ENCODE data around the gene OR2D3.

OR2D3 gene

DNA sequence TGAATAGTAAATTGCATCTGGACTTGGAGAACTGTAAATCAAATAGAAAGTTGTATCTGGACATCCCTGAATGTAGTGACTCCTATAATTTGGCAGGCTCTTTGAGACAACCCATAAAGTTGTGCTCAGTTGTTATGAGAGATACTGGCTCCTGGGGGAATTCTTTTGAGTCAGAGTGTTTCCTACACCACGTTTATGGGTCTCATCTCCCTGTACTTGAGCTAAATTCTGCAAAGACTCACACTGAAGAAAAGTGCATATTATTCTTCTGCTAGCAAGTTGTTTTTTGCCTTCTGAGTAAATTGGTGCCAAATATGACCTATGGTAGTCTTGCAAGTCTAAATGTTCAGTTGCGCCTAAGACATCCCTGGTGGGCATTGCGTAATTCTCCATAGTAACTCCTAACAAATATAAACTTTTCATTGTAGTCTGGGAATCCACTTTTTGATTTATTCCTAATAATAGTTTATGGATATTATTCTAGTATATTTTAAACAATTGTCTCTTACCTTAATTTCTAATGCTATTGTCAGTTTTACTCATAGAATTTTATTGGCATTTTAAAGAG lies 10.4 kb downstream of the OR2D3 start:
- Histone ChIP-seq H3F3A (ENCODE audit: insufficient read depth) (no peaks in the 10 kb centered on the region), H3K36me3 (ENCODE audit: low read length) (no peaks in the 10 kb centered on the region), H3K9me3 (ENCODE audit: insufficient read depth, low read length) (no peaks in the 10 kb centered on the region), H2AFZ (ENCODE audit: low read depth, low read length, severe bottlenecking) (no peak overlapping the region), H3K9me2 (replicated peaks; ENCODE audit: insufficient read depth, low read length) (no peaks in the 10 kb centered on the region), H3K4me3 (ENCODE audit: insufficient read depth, low read length, poor library complexity, severe bottlenecking) (no peak overlapping the region), H3K79me2 (ENCODE audit: insufficient read depth, low read length) (no peaks in the 10 kb centered on the region), H3K27ac (ENCODE audit: low read depth, low read length) (no peak overlapping the region), H3K27me3 (ENCODE audit: low read length) (no peaks in the 10 kb centered on the region), H3K4me2 (ENCODE audit: low read depth, low read length, poor library complexity, severe bottlenecking) (no peak overlapping the region), H3K9ac (ENCODE audit: low read length) (no peak overlapping the region), H4K20me1 (ENCODE audit: low read depth, low read length) (no peaks in the 10 kb centered on the region)
- TF ChIP-seq, protein P1, sequence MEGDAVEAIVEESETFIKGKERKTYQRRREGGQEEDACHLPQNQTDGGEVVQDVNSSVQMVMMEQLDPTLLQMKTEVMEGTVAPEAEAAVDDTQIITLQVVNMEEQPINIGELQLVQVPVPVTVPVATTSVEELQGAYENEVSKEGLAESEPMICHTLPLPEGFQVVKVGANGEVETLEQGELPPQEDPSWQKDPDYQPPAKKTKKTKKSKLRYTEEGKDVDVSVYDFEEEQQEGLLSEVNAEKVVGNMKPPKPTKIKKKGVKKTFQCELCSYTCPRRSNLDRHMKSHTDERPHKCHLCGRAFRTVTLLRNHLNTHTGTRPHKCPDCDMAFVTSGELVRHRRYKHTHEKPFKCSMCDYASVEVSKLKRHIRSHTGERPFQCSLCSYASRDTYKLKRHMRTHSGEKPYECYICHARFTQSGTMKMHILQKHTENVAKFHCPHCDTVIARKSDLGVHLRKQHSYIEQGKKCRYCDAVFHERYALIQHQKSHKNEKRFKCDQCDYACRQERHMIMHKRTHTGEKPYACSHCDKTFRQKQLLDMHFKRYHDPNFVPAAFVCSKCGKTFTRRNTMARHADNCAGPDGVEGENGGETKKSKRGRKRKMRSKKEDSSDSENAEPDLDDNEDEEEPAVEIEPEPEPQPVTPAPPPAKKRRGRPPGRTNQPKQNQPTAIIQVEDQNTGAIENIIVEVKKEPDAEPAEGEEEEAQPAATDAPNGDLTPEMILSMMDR (IDR thresholded peaks at IDR 0.05; ENCODE audit: insufficient read depth, low read length, poor library complexity, severe bottlenecking) = no peak
- TF ChIP-seq EZH2phosphoT487 (conservative IDR thresholded peaks at IDR 0.05; ENCODE audit: low read length) = no peak

- H3K9me2 ChIP-seq (replicated peaks; ENCODE audit: insufficient read depth, low read length) = no peaks in the 10 kb centered on the region
- H3K36me3 ChIP-seq (ENCODE audit: low read length) = no peaks in the 10 kb centered on the region
- no peaks in the 10 kb centered on the region for H4K20me1 ChIP-seq (ENCODE audit: low read depth, low read length)
- no peak overlapping the region for H3K4me2 ChIP-seq (ENCODE audit: low read depth, low read length, poor library complexity, severe bottlenecking)
- no peak overlapping the region for H3K27ac ChIP-seq (ENCODE audit: low read depth, low read length)
- no peaks in the 10 kb centered on the region for H3F3A ChIP-seq (ENCODE audit: insufficient read depth)
- H3K79me2 ChIP-seq (ENCODE audit: insufficient read depth, low read length) = no peaks in the 10 kb centered on the region
- no peak overlapping the region for H3K9ac ChIP-seq (ENCODE audit: low read length)
- TF ChIP-seq, protein P1 (IDR thresholded peaks at IDR 0.05; ENCODE audit: insufficient read depth, low read length, poor library complexity, severe bottlenecking) = no peak
- TF ChIP-seq EZH2phosphoT487 (conservative IDR thresholded peaks at IDR 0.05; ENCODE audit: low read length) = no peak
- H3K4me3 ChIP-seq (ENCODE audit: insufficient read depth, low read length, poor library complexity, severe bottlenecking) = no peak overlapping the region
- H3K27me3 ChIP-seq (ENCODE audit: low read length) = no peaks in the 10 kb centered on the region
- H2AFZ ChIP-seq (ENCODE audit: low read depth, low read length, severe bottlenecking) = no peak overlapping the region
- H3K9me3 ChIP-seq (ENCODE audit: insufficient read depth, low read length) = no peaks in the 10 kb centered on the region
Observed at GRCh38 chr11:6932145-6932544, 11.3 kb downstream of the OR2D3 start.

DNA sequence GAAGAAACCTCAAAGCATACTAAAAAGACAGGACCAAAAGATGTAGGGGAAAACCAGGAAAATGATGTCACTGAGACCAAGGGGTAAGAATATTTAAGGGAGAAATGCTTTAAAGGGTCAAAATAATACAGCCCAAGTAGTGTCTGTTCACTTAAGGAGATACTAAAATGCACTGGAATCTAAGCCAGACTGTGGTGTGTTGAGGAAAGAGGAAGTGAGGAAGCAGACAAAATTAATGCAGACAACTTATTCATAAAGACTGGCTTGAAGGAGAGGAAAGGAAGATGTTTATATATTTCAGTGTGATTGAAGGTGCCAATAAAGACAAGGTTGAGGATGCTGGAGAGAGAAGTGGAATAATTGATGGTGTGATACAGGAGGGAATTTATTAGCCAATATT lies 21.2 kb downstream of the OR2D3 start:
- H3K9ac ChIP-seq (ENCODE audit: low read length) = no peak overlapping the region
- H2AFZ ChIP-seq (ENCODE audit: low read depth, low read length, severe bottlenecking) = no peak overlapping the region
- no peak overlapping the region for H3K4me3 ChIP-seq (ENCODE audit: insufficient read depth, low read length, poor library complexity, severe bottlenecking)
- no peak overlapping the region for H3K27ac ChIP-seq (ENCODE audit: low read depth, low read length)
- TF ChIP-seq EZH2phosphoT487 (conservative IDR thresholded peaks at IDR 0.05; ENCODE audit: low read length) = no peak
- TF ChIP-seq, protein P1 (IDR thresholded peaks at IDR 0.05; ENCODE audit: insufficient read depth, low read length, poor library complexity, severe bottlenecking) = no peak
- H4K20me1 ChIP-seq (ENCODE audit: low read depth, low read length) = no peaks in the 10 kb centered on the region
- no peaks in the 10 kb centered on the region for H3K36me3 ChIP-seq (ENCODE audit: low read length)
- H3K9me3 ChIP-seq (ENCODE audit: insufficient read depth, low read length) = no peaks in the 10 kb centered on the region
- no peaks in the 10 kb centered on the region for H3K27me3 ChIP-seq (ENCODE audit: low read length)
- no peaks in the 10 kb centered on the region for H3K79me2 ChIP-seq (ENCODE audit: insufficient read depth, low read length)
- H3K4me2 ChIP-seq (ENCODE audit: low read depth, low read length, poor library complexity, severe bottlenecking) = no peak overlapping the region
- no peaks in the 10 kb centered on the region for H3K9me2 ChIP-seq (replicated peaks; ENCODE audit: insufficient read depth, low read length)
- H3F3A ChIP-seq (ENCODE audit: insufficient read depth) = no peaks in the 10 kb centered on the region

All from SU-DHL-6 (cell line).